Measurements from ENCODE around the gene DUSP5.

The DUSP5 gene

DNA sequence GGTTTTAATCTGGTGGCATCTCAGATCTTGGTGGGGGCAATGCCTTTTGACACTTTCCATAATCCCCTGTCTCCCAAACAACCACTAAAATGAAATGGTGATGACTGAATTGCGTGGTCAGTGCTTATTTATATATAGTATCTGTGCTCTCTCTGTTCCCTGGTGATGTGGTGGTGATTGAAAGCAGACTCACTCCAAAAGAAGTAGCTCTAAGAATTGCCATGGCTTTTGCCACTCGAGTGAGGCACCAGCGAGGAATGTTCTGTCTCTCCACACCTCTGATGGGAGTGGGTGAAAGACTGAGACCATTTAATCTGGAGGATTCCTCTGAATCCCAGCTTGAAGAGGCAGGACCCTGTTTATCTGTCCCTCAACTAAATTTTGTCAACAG is 2.8 kb downstream of the DUSP5 start:
- DNase-seq (ENCODE audit: low read depth): peak; percentile 78
- no peak for TF ChIP-seq CTCF (IDR thresholded peaks at IDR 0.05; ENCODE audit: insufficient read depth, low read depth, low read length, missing control alignments)
- no peak overlapping the region for H3K4me3 ChIP-seq (ENCODE audit: low read length)

GRCh38 chr10:110501142-110501937 is 3.6 kb downstream of the DUSP5 start:
- TF ChIP-seq CTCF (IDR thresholded peaks at IDR 0.05; ENCODE audit: insufficient read depth, low read depth, low read length, missing control alignments): no peak
- peak overlapping the region; percentile 9 for H3K4me3 ChIP-seq (ENCODE audit: low read length)
- DNase-seq (ENCODE audit: low read depth): peak; percentile 93

DNA sequence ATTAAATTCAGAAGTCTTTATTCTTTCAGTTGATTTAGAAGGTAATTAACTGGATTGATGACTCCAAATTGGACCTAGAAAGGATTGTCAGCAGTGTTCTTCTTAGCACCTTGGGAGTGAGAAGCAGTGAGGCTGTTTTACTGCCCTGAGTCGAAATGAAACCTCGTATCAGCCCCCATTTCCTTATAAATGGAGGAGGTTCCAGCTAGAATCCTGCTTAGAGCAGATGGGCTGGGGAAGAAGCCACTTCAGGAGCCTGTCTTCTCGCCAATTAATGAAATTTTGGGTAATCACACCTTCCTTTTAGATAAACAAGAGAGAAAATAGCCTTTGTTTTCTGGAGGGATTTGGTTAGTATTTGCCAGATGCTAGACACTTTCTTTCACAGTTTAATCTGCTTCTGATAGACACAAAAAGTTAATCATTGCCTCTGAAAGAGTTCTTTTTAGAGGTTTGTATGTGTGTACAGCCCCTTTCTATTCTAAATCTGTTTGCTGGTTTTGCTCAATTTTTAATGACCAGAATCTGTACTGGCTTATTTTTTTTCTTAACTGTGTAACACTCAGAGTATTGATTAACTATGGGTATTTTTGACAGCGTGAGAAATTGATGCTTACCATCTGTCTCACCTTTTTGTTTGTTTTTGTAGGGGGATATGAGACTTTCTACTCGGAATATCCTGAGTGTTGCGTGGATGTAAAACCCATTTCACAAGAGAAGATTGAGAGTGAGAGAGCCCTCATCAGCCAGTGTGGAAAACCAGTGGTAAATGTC is 4.6 kb downstream of the DUSP5 start:
- TF ChIP-seq CTCF (IDR thresholded peaks at IDR 0.05; ENCODE audit: insufficient read depth, low read depth, low read length, missing control alignments): no peak
- no peak overlapping the region for H3K4me3 ChIP-seq (ENCODE audit: low read length)
- no peak for DNase-seq (ENCODE audit: low read depth)

DNA sequence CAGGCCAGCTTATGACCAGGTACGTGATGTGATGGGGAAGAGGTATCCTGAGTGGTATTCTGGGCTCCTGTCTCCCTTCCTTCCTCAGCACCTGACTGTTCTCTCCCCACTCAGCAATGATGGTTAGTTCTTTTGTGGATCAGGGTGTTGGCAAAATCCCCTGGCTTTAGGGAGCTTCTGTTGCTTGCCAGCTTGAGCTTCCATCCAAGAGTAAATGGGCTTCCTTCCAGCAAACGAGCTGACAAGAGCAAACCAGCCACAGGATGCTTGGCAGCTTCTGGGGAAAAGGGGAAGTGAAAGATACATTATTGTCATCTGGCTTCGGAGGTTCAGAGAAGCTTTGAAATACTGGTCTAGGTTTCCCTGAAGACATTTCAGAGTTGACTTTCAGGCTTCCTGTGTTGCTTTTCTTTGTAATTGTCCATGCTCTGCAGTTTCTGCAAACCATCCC is 5.2 kb downstream of the DUSP5 start:
- no peak for DNase-seq (ENCODE audit: low read depth)
- H3K4me3 ChIP-seq (ENCODE audit: low read length): no peak overlapping the region
- no peak for TF ChIP-seq CTCF (IDR thresholded peaks at IDR 0.05; ENCODE audit: insufficient read depth, low read depth, low read length, missing control alignments)

DNA sequence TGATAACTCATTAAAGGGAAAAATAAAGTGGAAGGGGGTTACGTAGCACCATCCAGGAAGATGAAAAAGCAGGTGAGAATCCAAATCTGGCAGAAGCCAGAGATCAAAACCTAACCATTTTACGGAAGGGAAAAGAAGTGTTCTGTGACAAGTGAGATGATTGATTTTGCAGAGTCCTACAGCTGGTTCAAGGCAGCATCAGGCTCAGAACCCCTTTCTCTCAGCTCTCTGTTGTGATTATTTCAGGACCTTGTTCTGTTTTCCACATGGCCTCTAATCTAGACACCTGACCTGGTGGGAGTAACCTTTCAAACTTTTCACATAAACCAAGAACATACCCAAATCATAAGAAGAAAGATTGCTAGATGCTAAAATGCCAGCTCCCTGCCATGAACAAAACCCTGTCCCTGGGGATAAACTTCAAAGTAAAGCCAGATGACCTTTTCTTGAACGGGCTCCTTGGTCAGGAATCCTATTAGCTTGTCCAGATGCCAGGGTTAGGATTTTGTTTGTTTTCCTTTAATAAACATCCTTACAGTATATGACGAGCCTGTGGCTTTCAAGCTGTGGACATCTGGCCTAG is 5.9 kb downstream of the DUSP5 start:
- no peak for TF ChIP-seq CTCF (IDR thresholded peaks at IDR 0.05; ENCODE audit: insufficient read depth, low read depth, low read length, missing control alignments)
- DNase-seq (ENCODE audit: low read depth): no peak
- H3K4me3 ChIP-seq (ENCODE audit: low read length): no peak overlapping the region

- no peak for DNase-seq (ENCODE audit: low read depth)
- H3K4me3 ChIP-seq (ENCODE audit: low read length): no peak overlapping the region
- no peak for TF ChIP-seq CTCF (IDR thresholded peaks at IDR 0.05; ENCODE audit: insufficient read depth, low read depth, low read length, missing control alignments)
Observed at GRCh38 chr10:110504111-110504735, 6.5 kb downstream of the DUSP5 start.
